ENCODE data around the gene ALDH4A1.
"Not testable (repeated sequence)": the region's sequence is repeated elsewhere in the genome, so short reads cannot be mapped to it uniquely, and the experiment has no call there.

ALDH4A1 gene

GRCh38 chr1:18847723-18848122, 54.6 kb downstream of the ALDH4A1 start:
- not testable (repeated sequence) for DNase-seq

- DNase-seq = no peak
Observed at GRCh38 chr1:18840145-18840544, 62.2 kb downstream of the ALDH4A1 start.

GRCh38 chr1:18836654-18837053, 65.7 kb downstream of the ALDH4A1 start:
- DNase-seq = no peak

GRCh38 chr1:18832319-18832718, 70.0 kb downstream of the ALDH4A1 start:
- DNase-seq = not testable (repeated sequence)

- DNase-seq = no peak
Observed at GRCh38 chr1:18831656-18832055, 70.7 kb downstream of the ALDH4A1 start.

- no peak for DNase-seq
Observed at GRCh38 chr1:18830596-18830995, 71.8 kb downstream of the ALDH4A1 start.

GRCh38 chr1:18829671-18830070, 72.7 kb downstream of the ALDH4A1 start:
- no peak for DNase-seq

- DNase-seq = no peak
Observed at GRCh38 chr1:18828224-18828623, 74.1 kb downstream of the ALDH4A1 start.

GRCh38 chr1:18823438-18823837, 78.9 kb downstream of the ALDH4A1 start:
- no peak for DNase-seq
